HG03442 (cell line): ENCODE measurements around the gene FBXL7.

Experiments
- ATAC-seq: cut with Tn5 transposase; IDR thresholded peaks from one replicate; pipeline ENCODE4 v1.9.1; 2021; ENCODE audit warnings: mild to moderate bottlenecking, moderate library complexity; ENCODE audit not compliant: unreplicated experiment

FBXL7 gene

DNA sequence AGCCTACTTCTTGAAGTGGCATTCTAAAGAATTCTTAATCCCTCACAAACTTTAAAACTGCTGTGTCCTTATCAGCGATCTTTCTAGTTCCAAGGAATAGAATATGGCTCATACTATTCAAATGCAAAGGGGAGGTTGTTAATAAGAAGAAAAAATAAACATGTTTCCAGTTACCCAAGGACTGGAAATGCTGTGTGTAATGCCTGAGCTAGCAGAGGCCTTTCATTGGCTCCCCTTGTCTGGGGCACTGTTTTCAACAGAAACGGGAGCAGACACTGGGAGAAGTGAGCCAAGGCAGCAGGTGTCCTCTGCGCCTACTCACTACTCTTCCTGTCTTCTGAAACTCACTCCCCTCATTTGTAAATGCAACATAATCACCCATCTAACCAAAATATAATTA lies 426.6 kb downstream of the FBXL7 start:
- ATAC-seq, result no peak

DNA sequence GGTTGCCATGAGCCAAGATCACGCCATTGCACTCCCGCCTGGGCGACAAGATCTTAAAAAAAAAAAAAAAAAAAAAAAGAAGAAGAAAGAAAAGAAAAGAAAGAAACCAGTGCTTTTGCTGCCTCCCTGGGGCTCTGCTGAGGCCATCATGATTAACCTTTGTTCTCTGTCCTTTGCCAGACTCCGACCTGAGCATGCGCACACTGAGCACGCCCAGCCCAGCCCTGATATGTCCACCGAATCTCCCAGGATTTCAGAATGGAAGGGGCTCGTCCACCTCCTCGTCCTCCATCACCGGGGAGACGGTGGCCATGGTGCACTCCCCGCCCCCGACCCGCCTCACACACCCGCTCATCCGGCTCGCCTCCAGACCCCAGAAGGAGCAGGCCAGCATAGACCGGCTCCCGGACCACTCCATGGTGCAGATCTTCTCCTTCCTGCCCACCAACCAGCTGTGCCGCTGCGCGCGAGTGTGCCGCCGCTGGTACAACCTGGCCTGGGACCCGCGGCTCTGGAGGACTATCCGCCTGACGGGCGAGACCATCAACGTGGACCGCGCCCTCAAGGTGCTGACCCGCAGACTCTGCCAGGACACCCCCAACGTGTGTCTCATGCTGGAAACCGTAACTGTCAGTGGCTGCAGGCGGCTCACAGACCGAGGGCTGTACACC lies 427.9 kb downstream of the FBXL7 start:
- ATAC-seq, result no peak

DNA sequence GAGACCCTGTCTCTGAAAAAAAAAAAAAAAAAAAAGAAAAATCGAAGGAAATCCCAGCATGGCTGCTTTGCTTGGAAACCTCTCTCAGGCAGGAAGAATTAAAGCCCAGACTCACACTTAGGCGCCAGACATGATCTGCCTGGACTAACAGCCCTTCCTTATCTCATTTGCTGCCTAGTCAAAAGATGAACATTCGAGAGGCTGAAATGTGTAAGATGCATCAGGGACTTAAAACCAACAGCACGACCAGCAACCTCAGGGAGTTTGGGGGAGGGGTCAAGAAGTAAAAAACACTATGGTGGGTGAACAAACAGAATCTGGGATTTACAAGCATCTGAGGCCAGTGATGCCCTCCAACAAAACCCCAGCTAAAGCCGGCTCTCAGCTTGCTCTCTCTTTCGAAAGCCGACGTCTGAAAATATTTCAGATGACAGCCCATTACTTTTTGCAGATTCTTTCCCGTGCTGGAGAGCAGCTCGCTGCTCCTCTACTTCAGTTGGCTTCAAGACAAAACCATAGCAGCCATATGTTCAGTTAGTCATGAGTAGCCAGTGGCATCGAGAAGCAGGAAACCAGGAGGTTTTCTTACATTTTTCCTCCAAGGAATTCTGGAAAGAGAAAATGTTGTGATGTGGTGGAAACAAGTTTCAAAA lies 429.8 kb downstream of the FBXL7 start:
- no peak for ATAC-seq

DNA sequence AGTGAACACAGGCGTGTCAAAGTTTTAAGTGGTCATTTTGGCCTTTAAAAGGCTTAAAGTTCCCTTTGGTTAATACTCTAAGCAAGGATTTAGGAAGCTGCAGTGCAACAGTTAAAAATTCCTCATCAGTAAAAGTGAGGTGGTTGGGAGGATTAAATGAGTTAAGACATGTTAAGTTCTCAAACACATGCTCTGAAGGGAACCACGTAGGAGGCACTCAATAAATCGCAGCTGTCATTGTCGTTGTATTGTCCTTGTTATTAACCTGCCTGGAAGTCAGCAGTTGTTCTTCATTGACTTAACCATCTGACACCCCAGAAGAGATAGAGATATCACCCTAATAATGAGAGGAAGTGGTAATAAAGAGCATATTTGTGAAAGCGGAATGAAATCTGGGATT lies 432.1 kb downstream of the FBXL7 start:
- ATAC-seq, result no peak

DNA sequence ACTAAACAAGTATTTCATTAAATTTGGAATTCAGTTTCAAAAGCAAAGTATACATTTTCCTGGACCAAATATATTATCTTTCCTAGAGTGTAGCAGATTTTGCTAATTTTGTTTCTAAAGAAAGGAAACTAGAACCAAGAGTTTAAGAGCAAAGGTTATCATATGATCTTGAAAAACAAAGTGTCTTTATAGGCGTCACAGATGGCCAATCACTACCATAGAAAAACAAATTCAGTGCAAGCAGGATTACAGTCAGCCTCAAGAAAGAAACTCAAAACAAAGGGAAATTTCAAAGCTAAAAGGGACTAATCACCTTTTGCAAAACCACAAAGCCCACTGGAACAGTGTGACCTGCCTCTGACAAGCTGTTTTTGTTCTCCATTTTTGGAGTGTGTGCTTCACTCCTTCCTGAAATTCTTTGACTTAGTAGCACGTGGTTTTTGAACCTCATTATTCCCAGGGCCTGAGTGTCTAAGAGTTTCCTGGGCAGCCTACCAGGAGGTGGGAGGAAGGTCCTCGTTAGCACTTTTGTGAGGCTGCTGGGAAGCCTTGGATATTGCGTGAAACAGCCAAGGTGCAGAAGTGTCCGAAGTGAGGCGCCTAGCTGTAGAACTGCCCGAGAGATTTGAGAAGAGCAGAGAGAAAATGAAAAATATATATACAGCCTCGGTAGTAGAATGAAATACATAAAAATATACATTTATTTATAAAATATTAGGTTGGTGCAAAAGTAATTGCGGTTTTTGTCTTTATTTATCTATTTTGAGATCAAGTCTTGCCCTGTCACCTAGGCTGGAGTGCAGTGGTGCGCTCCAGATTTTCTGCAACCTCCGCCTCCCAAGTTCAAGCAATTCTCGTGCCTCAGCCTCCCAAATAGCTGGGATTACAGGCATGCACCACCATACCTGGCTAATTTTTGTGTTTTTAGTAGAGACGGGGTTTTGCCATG lies 433.6 kb downstream of the FBXL7 start:
- ATAC-seq, result no peak

DNA sequence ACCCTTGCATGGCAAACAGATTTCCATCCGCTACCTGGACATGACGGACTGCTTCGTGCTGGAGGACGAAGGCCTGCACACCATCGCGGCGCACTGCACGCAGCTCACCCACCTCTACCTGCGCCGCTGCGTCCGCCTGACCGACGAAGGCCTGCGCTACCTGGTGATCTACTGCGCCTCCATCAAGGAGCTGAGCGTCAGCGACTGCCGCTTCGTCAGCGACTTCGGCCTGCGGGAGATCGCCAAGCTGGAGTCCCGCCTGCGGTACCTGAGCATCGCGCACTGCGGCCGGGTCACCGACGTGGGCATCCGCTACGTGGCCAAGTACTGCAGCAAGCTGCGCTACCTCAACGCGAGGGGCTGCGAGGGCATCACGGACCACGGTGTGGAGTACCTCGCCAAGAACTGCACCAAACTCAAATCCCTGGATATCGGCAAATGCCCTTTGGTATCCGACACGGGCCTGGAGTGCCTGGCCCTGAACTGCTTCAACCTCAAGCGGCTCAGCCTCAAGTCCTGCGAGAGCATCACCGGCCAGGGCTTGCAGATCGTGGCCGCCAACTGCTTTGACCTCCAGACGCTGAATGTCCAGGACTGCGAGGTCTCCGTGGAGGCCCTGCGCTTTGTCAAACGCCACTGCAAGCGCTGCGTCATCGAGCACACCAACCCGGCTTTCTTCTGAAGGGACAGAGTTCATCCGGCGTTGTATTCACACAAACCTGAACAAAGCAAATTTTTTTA lies 436.7 kb downstream of the FBXL7 start:
- no peak for ATAC-seq

DNA sequence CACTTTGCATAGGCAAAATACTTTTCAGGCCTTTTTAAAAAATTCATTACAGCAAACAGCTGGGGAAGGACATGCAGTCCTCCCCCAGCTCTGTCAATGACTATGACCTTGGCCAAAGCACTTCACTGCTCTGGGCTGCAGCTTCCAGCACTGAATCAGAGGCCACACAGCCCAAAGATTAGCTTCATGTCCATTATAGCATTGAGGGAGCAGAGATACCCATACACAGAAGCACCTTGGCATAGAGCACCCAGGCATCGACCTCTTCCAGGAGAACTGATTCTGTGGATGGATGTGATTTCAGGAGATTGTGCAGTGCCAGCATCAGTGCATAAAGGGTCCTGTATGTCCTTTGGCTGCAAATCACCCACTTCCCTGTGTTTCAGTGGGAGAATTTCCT lies 437.7 kb downstream of the FBXL7 start:
- no peak for ATAC-seq

DNA sequence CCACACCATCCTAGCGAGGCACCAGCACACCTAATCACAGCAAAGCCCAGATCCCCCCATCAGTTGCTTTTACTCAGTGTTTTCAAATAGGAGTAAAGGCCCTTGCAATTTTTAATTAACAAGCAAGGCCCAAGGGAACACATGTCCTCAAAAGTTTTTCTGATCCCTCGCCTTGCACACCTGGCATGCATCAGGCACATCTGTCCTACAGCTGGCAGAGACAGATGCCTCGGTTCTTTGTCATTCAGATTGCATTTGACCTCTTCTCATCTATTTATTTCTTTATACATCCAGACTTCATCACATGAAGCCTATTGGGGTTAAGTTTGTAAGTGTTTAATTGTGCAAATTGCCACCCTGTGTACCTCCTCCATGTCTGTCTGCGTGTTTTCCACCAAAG lies 438.2 kb downstream of the FBXL7 start:
- ATAC-seq, result no peak

DNA sequence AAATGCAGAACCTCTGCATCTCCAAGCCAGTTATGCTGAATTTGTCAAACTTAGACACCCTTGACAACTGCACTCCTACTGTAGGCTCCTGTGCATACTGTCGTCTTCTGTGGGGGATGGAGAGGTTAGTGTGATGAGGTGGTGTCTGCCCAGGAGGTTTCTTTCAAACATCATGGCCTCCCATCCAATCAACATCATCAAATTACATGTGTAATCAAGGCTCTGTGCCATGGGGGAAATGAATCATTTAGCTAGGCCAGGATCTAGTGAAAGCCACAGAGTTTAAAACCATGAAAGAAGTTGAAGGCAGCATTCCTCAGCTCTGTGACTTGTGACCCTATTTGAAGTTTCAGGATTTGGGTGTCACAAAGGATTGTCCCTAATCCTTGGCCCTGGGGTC lies 439.0 kb downstream of the FBXL7 start:
- ATAC-seq, result no peak

DNA sequence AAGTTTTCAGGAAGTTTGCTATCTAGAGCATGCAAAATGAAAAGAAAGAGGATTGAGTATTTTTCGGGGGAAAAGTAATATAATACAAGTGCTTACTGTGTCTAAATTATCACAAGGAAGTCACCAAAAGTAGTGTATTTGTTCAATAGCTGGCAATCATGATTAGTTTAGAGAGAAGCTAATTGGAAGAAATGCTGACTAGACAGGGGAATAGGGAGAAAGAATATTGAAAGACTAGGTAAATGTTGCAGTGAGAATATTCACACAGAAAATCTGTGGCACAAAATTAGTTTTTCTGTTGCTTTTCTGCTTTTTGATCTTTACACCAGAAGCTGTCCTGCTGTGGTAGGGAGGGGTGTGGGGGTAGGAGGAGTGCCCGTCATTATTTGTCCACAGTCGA lies 440.9 kb downstream of the FBXL7 start:
- ATAC-seq, result no peak

DNA sequence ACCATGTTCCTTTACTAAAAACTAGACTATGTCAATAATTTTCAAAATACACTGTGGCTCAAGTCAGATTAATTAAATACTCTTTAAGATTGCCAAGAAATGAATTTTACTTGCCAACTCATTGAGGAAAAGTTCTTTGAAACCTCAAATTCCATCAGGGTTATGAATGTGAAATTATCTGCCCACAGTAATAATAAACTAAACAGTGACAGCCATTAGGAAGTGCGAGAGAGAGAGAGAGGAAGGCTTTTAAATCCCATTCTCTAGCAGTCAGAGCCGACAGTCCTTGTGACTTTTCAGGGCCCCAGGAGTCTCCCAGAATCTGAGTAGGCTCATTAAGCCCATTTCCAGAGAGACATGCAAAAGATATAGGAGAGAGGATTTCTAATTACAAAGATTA lies 443.5 kb downstream of the FBXL7 start:
- ATAC-seq, result no peak

DNA sequence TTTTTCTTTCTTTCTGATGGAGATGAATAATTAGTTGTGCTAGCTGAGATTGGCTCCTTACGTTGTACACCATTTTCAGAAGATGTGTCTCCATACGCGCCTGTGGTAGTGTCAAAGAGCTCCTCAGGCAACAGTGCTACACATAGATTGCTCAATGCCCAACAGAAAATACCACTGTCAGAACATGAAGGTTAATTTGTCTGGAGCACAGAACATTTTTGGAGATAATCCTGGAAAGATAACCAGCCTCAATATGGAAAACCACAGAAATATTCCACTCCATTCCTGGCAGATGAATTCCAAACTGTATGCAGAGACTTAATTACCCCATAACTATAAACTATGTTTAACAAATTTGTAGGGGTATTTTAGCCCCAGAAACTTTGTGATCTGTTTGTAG lies 446.0 kb downstream of the FBXL7 start:
- no peak for ATAC-seq

DNA sequence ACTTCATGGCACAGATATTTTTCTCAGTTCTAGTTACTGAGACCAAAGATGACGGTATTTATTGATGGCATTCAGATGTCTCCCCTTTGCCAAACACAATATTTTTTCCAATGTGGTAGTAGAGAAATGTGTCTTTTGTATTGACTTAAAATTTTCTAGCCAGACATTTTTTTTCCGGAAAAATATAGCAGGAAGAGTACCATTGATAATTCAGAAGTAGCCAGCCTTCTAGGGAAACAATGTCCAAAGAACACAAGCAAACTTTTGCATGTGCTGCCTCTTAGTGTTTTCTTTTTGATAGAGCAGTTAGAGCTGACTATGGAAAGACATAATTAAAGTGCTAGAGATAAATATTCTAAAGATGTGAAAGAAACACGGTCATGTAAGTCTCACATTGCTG lies 448.2 kb downstream of the FBXL7 start:
- no peak for ATAC-seq

DNA sequence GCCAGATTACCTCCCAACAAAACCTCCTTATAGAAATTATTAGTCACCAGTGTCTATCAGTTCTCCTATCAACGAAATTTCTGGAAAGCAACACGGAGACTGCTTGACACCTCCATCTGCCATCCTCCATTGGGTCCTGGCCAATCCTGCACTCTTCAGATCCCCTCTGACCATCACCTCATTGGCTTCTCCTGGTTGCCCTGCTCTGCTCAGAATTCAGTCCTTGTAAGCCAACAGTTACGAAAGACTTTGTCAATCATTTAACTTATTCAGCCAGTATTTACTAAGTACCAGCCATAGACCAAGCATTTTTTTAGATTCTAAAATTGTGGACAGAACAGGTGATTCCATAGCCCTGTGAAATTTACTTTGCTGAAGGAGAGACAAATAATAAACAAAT lies 451.1 kb downstream of the FBXL7 start:
- no peak for ATAC-seq

DNA sequence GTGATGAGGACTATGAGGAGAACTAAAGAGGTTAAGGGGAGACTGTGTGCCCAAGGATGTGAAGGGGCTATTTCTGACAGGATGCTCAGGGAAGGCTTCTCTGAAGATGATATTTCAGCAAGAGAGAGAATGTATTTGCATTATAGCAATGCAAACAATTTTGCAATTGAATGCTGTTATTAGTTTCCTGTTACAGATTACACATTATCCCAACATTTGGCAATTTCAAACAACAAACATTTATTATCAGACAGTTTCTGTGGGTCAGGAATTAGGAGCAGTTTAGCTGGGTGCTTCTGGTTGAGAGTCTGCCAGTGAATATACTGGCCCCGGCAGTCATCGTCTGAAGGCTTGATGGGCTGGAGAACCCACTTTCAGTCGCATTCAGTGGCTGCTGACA lies 451.6 kb downstream of the FBXL7 start:
- no peak for ATAC-seq

DNA sequence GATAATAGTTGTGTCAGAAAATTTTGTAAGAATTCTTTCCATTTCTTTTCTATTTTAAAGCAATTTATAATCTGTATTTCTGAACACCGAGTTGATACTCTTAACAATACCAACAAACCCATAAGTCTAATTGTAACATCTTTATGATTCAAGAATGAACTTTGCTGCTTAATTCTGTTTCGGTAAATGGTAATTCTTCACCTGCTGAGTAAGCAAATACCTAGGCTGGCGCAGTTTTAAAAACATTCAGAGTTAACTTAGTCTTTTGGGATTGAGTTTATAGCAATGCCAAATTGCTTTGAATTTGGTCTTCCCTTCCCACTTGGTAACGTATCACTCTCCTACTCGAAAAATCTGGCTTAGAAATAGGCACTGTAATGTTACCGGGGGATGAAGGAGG lies 456.6 kb downstream of the FBXL7 start:
- ATAC-seq, result no peak

DNA sequence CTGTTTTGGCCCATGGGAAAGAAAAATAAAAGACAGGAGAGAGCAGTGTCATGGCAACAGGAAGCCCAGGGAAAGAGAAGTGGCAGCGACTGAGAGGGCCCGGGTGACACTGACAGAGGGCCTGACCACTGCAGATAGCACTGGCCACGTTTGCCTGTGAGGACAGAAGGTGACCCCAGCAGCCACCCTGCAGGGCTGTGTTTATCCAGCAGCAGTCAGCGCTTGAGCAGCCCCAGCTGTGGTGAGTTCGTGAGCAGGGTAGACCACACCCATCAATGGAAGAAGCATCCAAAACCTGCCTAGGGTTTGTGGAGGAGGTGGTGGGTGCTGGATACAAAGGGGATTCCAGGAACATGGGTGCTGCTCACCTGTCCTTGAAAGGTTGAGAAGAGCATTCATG lies 457.1 kb downstream of the FBXL7 start:
- ATAC-seq, result no peak

DNA sequence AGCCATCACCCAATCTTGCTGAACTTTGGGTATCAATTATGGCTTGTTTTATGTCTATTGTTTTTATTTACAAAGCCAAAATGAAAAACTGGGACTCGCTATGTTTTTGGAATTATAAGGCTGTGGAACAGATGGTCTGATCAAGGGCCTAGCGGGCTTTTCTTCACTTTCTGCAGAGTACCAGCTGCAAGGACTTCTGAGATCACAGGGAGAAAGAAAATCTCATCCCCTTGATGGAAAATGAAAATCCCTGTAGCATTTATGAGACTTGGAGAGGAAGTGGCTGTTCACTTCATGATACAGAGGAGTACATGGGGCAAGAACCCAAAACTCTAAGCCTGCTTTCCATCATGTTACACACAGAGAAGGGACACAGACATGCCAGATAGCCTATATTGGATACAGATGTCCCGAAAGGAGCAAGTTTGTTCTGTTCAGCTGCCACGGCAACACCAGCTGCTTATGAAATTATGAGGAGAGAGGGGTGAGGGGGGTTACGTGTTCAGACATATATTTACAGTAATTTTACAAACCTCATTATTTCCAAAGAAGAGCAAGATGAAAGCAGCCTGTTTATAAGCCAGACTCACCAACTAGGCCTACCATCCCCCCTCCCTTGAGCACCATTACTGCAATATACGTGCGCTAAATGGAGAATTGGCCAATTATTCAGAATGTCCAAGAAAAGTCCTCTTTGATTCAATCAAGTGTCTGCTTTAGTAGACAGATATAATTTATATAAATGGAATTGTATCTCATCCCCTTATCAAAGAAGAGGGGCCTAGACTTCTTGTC lies 459.6 kb downstream of the FBXL7 start:
- ATAC-seq, result no peak

DNA sequence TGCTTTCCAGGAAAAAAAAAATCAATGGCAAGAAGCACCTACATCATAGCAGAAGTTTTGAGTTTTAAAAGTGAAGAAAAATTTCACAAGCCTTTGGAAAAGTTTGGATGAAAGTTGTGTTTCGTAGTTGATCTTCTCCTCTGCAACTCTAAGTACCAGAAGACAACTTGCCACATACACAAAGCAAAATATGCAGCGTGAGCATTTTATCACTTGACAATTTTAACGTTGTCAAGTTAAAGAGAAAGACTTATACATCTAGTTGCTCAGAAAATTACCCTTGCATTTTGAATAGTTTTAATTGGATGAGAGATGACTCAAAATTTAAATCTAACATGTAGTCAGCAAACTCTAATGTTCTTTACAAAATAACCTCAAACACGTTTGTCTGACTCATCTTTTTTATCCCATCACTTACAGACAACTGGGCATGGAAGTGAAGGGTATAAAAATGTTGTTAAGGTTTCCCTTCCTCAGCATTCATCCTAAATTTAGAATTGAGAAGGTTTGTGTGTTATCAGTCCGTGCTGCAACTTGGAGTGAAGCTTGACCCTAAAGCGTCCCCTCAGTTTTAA lies 466.2 kb downstream of the FBXL7 start:
- ATAC-seq, result no peak

DNA sequence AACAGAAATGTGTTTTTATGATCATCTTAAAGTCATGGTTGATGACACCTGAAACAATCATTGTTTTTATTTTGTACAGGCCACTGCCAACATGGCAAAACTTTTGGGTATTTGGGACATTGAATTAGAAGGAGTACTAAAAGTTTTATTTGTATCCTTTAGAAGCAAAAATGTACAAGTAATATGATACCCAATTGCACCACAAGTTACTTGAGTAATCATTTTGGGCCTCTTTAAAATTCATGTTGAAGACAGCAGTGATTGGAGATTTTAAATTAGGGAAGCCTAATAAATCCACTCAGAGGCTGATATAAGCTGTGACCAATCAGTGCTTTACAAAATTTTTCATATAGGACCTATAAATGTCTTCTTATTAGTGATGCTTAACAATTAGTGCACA lies 466.7 kb downstream of the FBXL7 start:
- no peak for ATAC-seq
